H4 (cell line): ENCODE data around the gene EGFR. TPM values are rescaled to one million over a fixed set of nuclear protein-coding genes. Genes with fewer than 3 reads are reported as not detected.

Experiments used
- DNase-seq: peaks from one replicate; pipeline ENCODE4 v3.0.0-alpha.2; 2015; ENCODE audit warnings: low spot score
- total RNA-seq: library from RNA; depleted of rRNA; stranded (reverse); fragments of >200 nt; shearing (Covaris generic); gene quantifications from 2 replicates; pipeline ENCODE4 v1.2.3, GENCODE V29; 2014; rRNA removed

The EGFR gene
- total RNA-seq, result 12.6 and 16.5 TPM in 2 replicates

DNA sequence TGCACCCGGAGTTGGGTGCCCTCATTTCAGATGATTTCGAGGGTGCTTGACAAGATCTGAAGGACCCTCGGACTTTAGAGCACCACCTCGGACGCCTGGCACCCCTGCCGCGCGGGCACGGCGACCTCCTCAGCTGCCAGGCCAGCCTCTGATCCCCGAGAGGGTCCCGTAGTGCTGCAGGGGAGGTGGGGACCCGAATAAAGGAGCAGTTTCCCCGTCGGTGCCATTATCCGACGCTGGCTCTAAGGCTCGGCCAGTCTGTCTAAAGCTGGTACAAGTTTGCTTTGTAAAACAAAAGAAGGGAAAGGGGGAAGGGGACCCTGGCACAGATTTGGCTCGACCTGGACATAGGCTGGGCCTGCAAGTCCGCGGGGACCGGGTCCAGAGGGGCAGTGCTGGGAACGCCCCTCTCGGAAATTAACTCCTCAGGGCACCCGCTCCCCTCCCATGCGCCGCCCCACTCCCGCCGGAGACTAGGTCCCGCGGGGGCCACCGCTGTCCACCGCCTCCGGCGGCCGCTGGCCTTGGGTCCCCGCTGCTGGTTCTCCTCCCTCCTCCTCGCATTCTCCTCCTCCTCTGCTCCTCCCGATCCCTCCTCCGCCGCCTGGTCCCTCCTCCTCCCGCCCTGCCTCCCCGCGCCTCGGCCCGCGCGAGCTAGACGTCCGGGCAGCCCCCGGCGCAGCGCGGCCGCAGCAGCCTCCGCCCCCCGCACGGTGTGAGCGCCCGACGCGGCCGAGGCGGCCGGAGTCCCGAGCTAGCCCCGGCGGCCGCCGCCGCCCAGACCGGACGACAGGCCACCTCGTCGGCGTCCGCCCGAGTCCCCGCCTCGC, at the start of gene EGFR:
EGFR (plus strand) TSS at position 657 of the 830 bp plus-strand sequence. CDS start 261 bp downstream, outside the sequence.
- DNase-seq, result peak; percentile 85

DNA sequence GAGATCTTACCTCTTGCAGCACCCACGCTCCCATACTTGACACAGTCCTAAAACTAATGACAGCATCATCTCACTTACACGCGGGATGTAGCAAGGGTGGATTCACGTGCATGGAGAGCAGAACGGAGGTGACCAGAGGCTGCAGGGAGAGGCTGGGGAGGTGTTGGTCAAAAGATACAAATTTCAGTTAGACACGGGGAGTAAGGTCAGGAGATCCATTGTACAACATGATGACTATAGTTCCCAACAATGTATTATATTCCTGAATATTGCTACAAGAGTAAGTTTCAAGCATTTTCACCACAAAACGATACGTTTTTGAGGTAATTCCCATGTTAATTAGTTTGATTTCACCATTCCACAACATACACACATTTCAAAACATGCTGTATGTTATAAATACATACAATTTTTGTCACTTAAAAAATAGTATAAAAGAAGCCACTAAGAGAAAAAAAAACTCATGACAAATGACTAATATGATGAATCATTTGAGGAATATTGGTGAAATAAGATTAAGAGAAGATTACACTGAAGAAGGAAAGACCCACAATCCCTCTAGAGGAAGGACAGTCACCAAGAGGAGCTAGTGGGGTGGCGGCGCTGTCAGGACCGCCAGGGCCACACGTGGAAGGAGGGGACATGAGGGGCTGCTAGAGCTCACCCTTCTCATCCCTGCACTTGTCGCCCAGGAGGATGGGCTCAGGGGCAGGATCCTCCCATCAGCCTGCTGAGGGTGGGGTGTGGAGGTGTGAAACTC, 49.4 kb upstream of the EGFR start:
- DNase-seq, result no peak

DNA sequence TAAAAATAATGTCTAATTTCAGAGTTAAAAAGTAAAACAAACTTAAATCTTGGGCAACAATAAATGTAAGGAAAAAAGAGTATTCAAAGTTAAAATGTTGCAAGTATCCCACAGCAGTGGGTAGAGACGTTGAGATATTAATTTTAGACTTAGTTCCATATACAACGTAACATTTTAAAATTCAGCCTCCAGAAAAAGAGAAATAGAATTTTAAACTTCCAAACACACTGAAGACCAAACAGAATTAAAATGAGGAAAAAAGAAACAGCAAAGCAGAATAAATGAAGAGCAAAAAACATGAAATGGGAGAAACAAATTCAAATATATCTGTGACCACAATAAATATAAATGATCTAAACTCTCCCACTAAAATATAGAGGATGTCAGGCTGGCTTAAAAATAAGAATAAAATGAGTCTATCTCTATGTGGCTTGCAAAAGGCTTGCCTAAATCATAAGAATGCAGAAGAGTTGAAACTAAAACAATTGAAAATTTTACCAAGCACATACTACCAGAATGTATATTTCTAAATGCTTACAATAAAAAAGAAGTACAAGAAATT, 46.0 kb upstream of the EGFR start:
- DNase-seq, result no peak

DNA sequence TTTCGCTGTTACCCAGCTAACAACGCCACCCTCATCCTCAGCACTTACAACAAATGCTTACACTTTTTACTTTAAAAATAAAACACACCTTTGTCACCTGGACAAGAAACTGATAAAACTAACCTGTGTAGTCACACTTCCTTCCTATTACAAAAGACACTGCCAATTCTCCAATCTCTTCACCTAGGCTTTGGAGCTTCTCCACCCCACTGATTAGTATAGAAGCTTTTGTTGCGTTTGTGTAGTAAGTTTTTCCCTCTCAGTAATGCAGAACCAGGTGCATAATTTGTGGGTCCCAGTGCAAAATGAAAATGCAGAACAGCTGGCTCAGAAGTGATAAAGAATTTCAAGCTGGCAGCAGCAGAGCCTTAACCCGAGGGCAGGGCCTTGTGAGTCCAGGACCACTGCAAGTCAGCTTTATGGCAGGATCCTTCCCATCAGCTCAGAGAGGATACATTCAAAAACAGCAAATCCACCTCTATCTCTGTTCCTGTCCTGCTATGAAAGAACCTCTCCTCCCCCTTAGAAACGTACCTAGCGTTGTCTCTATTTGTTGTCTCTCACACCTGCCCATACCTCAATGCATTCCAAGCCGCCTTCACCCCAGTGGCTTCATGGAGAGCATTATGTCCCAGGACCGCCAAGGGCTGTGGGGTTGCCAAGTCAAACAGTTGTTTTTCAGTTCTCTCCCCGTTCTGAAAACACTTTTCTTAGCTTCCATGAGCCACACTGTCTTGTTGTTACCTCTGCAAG, 40.3 kb upstream of the EGFR start:
- DNase-seq, result no peak

DNA sequence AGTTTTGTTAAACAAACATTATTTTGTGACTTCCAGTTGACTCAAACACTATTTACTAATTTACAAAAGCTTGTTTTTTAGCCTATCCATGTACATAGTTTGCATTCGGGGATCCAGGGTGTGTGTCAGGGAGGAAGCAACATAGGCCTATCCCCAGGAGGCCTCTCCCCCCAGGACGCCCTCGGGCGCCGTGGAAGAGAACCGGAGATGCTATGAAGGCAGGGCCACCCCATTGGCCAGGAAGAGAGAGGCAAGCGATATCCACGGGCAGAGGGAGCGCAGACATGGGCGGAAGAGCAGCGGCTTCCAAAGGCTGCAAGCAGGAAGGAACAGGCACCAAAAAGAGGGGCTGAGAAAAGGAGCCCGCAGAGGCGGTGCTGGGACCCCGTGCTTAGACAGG, 38.3 kb upstream of the EGFR start:
- no peak for DNase-seq

DNA sequence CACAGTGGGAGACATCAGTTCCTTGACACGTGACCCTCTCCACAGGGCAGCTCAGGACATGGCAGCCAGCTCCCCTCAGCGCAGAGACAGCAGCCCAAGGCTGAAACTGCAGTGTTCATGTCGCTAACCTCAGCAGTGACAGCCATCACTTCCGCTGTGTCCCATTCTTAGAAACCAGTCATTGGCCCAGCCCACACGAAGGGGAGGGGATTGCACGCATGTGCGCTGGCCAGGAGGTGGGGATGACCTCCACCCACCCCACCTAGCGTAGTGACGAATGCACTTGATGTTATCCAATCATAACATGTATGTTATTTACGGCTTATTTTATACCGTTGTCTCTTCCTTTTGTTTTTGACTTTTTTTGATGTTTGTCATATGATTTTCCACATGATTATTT, 36.9 kb upstream of the EGFR start:
- DNase-seq, result no peak

DNA sequence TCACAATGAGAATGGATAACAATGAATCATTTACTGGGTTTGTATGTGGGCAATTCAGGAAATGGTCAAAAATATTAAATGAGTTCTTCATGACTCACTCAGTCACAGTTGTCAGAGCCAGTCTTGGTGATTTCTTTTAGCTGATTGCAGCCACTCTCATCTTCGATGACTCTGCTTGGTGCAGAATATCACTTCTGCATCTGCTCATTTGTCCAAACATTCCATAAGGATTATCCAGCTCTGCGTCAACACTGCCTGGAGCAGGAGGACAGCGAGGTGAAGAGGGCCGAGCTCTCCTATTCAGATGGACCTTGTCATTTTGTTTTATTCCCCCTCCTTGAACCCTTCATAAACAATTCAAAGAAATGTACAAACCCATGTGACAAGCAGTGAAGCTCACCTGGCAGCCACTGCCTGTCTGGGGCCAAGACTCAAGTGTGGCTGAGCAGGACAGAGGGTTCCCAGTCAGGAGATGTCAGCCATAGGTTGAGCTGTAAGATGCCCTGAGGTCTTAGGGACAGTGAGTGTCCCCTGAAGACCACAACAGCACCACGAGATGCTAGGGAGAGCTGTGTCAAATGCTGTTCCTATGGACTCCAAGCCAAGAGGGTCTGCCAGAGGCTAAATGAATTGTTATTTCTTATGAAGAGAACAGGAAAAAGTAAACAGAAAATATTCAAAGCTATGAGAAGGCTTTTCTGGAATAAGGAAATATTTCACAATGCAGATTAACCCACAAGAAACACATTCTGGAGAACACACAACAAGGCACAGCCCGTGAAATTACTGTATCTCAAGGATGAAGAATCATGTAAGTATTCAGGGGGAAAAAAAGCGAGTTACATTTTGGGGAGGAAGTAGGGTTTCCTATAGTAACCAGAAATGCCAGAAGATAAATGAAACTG, 33.1 kb upstream of the EGFR start:
- peak; percentile 49 for DNase-seq

DNA sequence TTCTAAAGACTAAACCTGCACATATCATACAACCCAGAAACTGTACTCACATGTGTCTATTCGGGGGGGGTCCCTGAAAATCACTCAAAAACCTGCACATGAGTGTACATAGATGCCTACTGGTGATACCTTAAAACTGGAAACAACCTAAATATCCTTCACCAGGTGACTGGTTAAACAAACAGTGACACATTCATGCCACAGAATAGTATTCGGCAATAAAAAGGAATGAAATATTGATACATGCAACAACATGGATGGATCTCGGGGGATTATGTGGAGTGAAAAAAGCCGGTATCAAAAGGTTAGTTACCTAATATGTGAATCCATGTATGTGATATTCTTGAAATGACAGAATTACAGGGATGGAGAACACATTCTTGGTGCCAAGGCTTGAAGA, 32.1 kb upstream of the EGFR start:
- no peak for DNase-seq

DNA sequence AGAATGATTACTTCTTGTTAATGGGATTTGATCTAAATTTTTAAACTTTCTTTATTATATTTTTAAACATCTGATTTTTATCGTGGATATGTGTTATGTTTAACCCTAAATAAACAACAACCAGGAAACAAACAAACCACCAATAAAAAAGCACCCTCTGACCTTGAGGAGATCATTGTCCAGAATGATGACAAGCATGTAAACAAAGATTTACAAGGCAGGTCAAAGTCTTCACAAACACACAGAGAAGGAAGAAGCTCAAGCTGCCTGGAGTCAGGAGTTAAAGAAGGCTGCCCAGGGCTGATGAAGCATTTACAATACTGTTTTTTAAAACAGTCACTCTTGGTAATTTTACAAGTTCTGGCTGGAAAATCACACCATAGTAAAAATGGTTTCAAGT, 31.0 kb upstream of the EGFR start:
- DNase-seq, result no peak

DNA sequence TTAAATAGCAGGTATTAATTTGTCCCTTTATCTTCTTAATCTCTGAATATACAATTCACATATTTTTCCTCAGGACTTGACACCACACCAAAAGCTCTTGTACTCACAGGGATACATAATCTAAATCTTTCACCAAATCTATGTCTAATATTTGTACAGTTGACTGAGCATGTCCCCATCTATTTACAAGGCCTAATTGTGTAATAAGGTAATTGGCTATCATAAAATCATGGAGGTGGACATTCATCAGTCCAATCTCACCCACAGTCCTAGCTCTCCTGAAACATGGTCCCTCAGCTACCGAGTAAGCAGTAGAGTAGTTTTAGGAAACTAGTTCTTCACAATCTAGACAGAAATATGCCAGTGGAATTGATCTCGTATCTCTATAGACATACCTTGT, 30.3 kb upstream of the EGFR start:
- no peak for DNase-seq

DNA sequence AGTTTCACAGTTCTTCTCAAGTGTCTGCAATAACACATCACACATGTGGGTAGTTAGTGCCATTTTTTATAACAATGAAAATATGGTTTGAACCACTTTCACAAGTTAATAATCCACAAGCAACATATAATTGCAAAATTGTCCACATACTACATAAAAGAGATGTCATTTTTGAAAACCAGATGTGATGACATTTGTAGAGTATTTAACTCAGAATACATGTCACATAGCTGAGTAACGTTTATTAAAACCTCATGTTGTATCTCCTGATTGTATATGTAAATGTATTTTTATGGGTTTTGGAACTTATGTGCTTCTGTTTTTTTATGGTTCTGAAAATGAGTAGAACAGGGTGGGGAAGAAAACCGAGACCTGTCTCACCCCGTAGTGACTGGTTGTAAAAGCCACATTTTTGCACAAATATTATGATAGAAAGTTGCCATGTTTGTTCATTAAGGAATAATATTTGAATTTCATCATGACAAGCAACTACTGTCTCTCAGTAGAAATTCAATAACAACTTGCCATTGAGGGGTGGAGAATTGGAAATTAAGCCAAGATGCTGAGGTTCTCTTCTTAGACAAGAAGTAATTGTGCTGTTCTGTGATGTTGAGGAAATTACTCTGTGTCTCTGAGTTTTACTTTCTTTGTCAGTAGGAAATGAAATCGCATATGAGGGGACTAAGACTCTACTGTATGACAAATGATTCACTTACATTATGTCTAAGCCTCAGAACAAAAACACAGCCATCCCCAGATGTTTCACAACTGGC, 29.2 kb upstream of the EGFR start:
- DNase-seq, result no peak

DNA sequence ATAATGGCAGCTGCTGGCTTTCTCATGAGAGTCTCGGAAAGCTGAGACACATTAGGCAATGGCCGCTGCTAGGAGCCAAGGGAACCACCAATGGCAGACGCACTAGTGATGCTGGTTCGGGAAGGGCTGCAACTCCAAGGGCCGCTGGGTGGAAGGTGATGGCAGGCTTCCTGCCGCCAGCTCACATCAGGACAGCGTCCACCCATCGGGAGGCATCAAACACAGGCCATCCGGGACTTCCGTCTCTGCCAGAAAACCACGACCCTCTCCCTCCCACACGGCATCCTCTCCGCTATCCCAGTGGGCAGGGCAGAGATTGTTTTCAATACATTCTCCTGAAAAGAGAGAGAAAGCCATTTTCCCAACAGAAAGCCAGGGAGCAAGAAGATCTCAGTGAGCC, 27.5 kb upstream of the EGFR start:
- no peak for DNase-seq

DNA sequence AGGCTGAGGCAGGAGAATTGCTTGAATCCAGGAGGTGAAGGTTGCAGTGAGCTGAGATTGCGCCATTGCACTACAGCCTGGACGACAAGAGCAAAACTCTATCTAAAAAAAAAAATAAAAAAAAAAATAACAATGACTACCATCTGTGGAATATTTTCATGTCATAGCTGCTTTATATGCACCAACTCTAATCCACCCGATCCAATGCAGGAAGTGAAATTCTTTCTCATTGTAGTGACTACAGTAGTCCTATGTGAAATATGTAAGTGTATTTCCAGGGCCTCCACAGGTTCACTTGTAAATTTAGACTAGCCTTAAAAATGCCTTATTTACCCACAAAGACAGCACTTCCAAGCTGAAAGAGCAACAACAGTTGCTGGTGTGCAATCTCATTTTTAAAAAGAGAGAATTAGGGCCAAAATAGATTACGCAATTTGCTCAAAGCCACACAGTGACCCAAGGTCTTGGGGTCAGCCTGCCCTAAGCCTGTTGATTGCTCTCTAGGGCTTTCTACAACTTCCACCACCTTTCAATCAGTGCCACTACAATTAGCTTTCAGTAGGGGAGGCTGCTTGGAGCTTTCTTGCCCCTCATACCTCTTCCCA, 25.8 kb upstream of the EGFR start:
- DNase-seq, result no peak

DNA sequence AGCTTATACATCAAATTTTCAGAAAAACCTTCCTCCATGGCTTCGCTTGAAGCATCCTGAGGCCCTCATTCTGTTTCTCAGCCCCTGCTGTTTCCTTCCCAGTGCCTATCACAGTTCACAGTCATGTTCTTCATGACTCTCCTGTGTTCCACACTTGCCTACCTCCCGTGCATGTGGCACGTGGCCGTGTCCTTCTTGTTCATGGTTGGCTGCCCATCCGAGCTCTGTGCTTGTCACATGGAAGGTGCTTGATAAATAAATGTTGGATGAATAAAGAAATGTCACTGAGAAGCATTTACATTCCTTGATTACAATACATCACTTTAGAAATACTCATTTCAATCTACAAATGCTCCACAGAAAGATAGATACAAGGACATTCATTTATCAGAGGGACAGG, 23.7 kb upstream of the EGFR start:
- DNase-seq, result no peak

DNA sequence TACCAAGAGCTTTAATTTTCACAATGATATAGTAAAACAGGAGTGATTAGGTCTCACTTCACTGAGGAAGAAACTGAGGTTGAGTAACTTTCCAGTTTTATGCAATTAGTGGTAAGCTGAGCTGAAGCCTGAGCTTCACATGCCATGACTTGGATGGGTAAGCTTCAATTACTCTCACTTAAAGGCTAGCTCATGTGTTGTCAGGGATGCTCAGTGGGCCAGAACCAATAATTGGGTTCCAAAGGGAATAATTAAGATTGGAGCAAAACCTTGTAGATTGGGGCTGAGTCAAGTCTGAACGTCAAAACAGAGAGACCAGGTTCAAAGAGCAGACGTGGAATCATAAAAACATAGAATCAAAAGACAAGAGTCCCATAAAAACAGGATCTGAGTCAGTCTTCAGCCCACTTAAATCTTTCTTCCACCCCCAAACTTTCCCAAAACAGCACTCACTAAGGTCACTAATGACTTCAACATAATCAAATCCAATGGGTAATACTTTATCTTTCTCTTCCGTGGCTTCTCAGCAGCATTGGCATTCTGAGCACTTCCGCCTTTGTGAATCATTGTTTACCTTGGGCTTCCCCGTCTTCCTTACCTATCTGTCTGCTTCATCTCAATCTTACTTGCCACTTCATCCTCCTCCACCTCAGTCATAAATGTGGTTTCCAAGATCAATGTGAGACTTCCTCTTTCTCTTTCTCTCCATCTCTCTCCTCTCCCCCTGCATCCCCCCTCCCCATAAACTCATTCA, 23.0 kb upstream of the EGFR start:
- DNase-seq, result peak; percentile 49

DNA sequence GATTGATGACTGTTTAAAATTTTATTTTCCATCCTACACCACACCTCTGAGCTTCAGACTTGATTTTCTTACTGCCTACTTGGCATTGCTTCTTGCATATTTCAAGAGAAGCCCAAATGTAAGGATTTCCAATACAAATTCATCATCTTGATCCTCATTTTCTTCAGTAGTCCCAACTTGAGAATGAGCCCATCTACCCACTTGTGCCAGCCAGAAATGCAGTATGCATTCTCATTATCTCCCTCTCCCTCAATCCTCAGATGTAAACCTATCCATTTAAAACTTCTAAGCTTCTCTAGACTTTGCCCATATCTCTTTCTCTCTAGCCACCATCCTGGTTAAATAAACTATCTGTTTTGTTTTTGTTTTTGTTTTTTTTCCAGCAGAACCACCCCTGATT, 22.4 kb upstream of the EGFR start:
- DNase-seq, result no peak

DNA sequence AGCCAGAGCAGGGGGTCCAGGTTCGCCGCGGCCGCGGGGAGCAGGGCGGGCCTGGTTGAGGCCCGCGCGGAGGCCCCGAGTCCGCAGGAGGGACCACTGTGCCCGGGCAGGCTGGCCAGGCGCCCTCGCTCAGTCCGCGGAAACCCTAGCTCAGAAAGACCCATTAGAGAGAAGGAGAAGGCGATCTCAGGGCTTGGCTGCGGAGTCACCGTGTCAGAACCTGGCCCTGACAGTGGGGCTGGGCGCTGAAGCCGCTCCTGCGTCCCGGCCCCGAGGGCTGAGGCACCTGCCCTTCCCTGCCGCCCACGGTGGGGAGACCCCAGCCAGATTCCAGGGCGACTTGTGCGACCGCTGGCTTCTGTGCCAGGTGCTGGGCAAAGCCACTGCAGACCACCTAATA, 14.2 kb upstream of the EGFR start:
- DNase-seq, result no peak

DNA sequence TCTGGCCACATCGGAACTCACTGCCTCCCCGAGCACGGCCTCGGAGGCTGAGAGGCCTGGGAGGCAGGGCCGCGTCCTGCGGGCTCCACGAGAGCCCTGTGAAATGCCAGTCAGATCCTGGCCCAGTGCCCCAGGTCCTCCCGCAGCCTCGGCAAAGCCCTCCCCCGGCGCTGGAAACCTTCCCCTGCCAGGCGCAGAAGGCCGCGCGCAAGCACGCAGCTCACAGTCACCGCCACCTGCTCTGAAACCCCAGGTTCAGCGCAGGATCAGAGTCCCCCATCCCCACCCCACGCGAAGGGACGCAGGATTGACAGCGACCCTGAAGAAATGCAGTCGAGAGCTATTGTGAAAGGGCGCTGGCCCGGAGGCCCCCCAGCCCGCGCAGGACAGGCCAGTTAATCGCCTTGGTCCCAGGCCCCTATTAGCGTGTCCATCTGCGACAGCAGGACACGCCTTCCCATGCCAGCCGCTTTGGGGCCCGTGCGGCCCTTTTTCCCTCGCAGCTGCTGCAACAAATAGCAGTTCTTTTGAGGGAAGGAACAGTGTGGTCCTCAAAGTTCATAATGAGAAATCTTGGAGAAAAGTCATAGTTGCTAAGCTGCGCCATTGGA, 13.5 kb upstream of the EGFR start:
- DNase-seq, result no peak

DNA sequence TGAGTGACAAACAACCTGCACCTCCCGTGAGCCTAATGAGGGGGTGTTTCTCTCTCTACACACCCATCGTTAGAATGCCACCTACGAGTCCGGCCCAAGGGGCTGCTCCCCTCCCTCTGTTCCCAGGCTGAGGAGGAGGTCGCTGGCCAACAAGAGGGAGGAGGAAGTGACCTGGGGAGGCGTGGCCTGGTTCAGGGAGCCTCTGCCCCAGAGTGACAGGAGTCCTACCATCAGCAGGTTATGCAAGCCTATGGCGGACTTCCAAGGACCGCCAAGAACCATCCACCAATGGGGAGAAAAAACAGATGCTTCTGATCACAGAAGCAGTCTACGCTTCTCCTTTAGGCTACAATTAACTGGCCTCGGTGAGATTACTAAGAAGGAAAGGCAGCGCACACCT, 12.3 kb upstream of the EGFR start:
- DNase-seq, result no peak
